GM12875 (cell line): Measurements from ENCODE around the gene MCOLN3.

Experiments
- H3K4me3 ChIP-seq: one replicate; pipeline ENCODE4 v1.5.1; 2011; ENCODE audit warnings: low read depth, low read length, control low read depth
- CTCF ChIP-seq: IDR thresholded peaks from 2 replicates; pipeline ENCODE4 v1.5.1; 2011; ENCODE audit warnings: low read depth, mild to moderate bottlenecking, control low read depth, inconsistent platforms, low read length, moderate library complexity, borderline replicate concordance; ENCODE audit not compliant: insufficient read depth

MCOLN3 gene

GRCh38 chr1:85001742-85002141 lies 46.6 kb downstream of the MCOLN3 start:
- no peak overlapping the region for H3K4me3 ChIP-seq
- TF ChIP-seq CTCF = no peak

- peak overlapping the region; percentile 96 for H3K4me3 ChIP-seq
- 0 out of 2 replicates have a peak, but pooled peaks have one; percentile 1 for TF ChIP-seq CTCF
Observed at GRCh38 chr1:84998642-84999280, 49.5 kb downstream of the MCOLN3 start.

GRCh38 chr1:84997667-84998600 lies 50.4 kb downstream of the MCOLN3 start:
- H3K4me3 ChIP-seq = peak overlapping the region; percentile 96
- no peak for TF ChIP-seq CTCF

- peak within 1 kb of the TSS; percentile 96 for H3K4me3 ChIP-seq
- 0 out of 2 replicates have a peak, but pooled peaks have one; percentile 9 for TF ChIP-seq CTCF
Observed at GRCh38 chr1:84996846-84997666, 51.2 kb downstream of the MCOLN3 start, which contains the start of gene MCOLN2. Gene MCOLN2 (minus strand): TSS chr1:84997113. CDS start chr1:84996872, 241 bp downstream.

GRCh38 chr1:84995484-84996334 lies 52.6 kb downstream of the MCOLN3 start:
- H3K4me3 ChIP-seq = peak overlapping the region; percentile 96
- TF ChIP-seq CTCF = no peak
